Kidney (tissue), 14 donors: ENCODE results near the gene FARP1. TPM values are rescaled to one million over a fixed set of nuclear protein-coding genes. Genes with fewer than 3 reads are reported as not detected.

Experiments
- DNase-seq, 5 donors: peaks; one replicate each; pipeline ENCODE4 v3.0.0-alpha.2; 2013 to 2020
- FAIRE-seq: peaks from 2 replicates; lab custom pipeline; 2012; peaks lifted over from hg19 to GRCh38; lab: Jason Lieb, UNC
- H3K27ac ChIP-seq, 2 donors: one replicate each; pipeline ENCODE4 v1.7.0; 2013; ENCODE audit warnings: low read depth in 2 of 2, low read length in 2 of 2, inconsistent platforms in 1 of 2
- H3K27me3 ChIP-seq: one replicate; pipeline ENCODE4 v1.7.1; 2013; ENCODE audit warnings: low read length, inconsistent platforms; ENCODE audit not compliant: control insufficient read depth, insufficient read depth
- H3K36me3 ChIP-seq, 3 donors: one replicate each; pipeline versions ENCODE4 v1.7.0 to v1.7.1; 2013; ENCODE audit warnings: low read length in 3 of 3, control low read depth in 1 of 3, inconsistent platforms in 1 of 3; ENCODE audit not compliant: insufficient read depth in 3 of 3, control insufficient read depth in 2 of 3
- H3K4me1 ChIP-seq, 3 donors: one replicate each; pipeline versions ENCODE4 v1.7.0 to v1.7.1; 2013; ENCODE audit warnings: low read length in 3 of 3, inconsistent platforms in 1 of 3, low read depth in 1 of 3; ENCODE audit not compliant: control insufficient read depth in 2 of 3, insufficient read depth in 2 of 3
- H3K4me3 ChIP-seq, 3 donors: one replicate each; pipeline versions ENCODE4 v1.7.0 to v1.8.1; 2013; ENCODE audit warnings: low read length in 3 of 3, control low read depth in 1 of 3, inconsistent platforms in 1 of 3
- H3K9ac ChIP-seq, 3 donors: one replicate each; pipeline versions ENCODE4 v1.7.0 to v1.7.1; 2013; ENCODE audit warnings: low read length in 3 of 3, control low read depth in 1 of 3, inconsistent platforms in 1 of 3
- H3K9me3 ChIP-seq, 3 donors: one replicate each; pipeline versions ENCODE4 v1.7.0 to v1.7.1; 2013; ENCODE audit warnings: low read length in 3 of 3, control low read depth in 1 of 3, inconsistent platforms in 1 of 3; ENCODE audit not compliant: control insufficient read depth in 2 of 3, insufficient read depth in 1 of 3
- intact Hi-C: fragments of 100-400 bp; cut with DNase I; formaldehyde crosslinking; loops from one replicate; pipeline ENCODE4 v1.11.1; 2022
- polyA plus RNA-seq: library from polyadenylated mRNA; stranded (reverse); fragments of 350-450 nt; fragmentation: Illumina TruSeq; extraction: RNeasy Lipid Tissue Mini Kit (QIAGEN cat#74804); gene quantifications from one replicate; pipeline ENCODE4 v1.2.3, GENCODE V29; 2014; ENCODE audit warnings: low read depth, low replicate concordance; ENCODE audit not compliant: insufficient read depth
- total RNA-seq: library from RNA; stranded (reverse); fragmentation: NEBNext Ultra II Directional; extraction: Animal tissue kit (Norgen Biotek cat#: 25700); gene quantifications from one replicate; pipeline ENCODE4 v1.2.1, GENCODE V29; 2021
- TF ChIP-seq, protein P1 (sequence below): IDR thresholded peaks from 3 replicates; pipeline ENCODE4 v1.5.1; 2012; ENCODE audit warnings: mild to moderate bottlenecking, moderate library complexity, borderline replicate concordance; ENCODE audit not compliant: insufficient read depth; ENCODE audit errors: extremely low read depth
- donor health status: control.
- donor health status: control.
- donor health status: control.
- donor health status: control.
- donor health status: control.
- donor health status: DM: yes; HTN: yes; CAD: no.
- donor health status: Normal renal cell carcinoma (clear cell type).

FARP1 gene
- total and polyA plus RNA-seq, 2 donors from 2014 or later, result 123 to 229 TPM

DNA sequence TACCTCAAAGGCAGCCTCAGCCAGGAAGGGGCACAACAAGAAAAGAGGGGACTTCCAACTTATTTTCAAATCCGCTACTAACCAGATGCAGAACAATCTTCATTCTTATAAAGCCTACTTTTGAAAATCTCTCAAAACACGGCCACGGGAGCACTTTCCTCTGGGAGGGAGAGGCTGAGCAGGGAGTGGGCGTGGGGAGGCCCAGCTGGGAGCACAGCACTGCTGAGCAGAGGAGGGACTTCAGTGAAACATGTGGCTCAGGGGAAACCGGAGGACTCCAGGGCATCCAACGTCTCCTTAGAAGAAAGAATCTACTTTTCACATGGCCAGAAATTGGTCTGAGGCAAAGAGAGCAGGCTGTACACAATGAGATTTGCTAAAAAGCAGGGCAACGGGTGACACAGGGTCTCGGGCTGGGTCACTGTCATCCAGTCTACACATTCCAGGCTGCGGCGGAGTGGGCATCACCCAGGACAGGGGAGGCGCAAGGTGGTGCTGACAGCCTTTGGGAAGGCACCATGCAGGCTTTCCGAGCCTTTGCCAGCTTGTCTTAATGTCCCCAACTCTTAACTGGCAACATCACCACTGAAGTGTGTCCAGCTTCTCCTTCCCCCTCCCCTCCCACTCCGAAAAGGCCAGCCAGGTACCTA lies 317.0 kb downstream of the FARP1 start:
- intact Hi-C loops, result no loop called here
- H3K27ac ChIP-seq, result no peak overlapping the region
- H3K36me3 ChIP-seq, result peaks cover 0 to 45% (median 24%) of the 10 kb centered on the region in 3 donors
- H3K27me3 ChIP-seq, result no peaks in the 10 kb centered on the region
- H3K4me1 ChIP-seq, result peaks cover 0 to under 1% (median 0%) of the 10 kb centered on the region in 3 donors
- DNase-seq (peak in 1 of 5 donors; percentile 46), FAIRE-seq (no peak)
- no peak overlapping the region for H3K9ac ChIP-seq
- no peaks in the 10 kb centered on the region for H3K9me3 ChIP-seq
- TF ChIP-seq, protein P1, sequence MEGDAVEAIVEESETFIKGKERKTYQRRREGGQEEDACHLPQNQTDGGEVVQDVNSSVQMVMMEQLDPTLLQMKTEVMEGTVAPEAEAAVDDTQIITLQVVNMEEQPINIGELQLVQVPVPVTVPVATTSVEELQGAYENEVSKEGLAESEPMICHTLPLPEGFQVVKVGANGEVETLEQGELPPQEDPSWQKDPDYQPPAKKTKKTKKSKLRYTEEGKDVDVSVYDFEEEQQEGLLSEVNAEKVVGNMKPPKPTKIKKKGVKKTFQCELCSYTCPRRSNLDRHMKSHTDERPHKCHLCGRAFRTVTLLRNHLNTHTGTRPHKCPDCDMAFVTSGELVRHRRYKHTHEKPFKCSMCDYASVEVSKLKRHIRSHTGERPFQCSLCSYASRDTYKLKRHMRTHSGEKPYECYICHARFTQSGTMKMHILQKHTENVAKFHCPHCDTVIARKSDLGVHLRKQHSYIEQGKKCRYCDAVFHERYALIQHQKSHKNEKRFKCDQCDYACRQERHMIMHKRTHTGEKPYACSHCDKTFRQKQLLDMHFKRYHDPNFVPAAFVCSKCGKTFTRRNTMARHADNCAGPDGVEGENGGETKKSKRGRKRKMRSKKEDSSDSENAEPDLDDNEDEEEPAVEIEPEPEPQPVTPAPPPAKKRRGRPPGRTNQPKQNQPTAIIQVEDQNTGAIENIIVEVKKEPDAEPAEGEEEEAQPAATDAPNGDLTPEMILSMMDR, result no peak
- H3K4me3 ChIP-seq, result no peak overlapping the region

GRCh38 chr13:98460516-98460915 lies 317.6 kb downstream of the FARP1 start:
- Histone ChIP-seq H3K9me3 (no peaks in the 10 kb centered on the region), H3K4me3 (no peak overlapping the region), H3K4me1 (no peaks in the 10 kb centered on the region), H3K36me3 (peaks cover 0 to 51% (median 30%) of the 10 kb centered on the region in 3 donors), H3K27ac (no peak overlapping the region), H3K27me3 (no peaks in the 10 kb centered on the region), H3K9ac (no peak overlapping the region)
- FAIRE-seq (no peak), DNase-seq (peak in 1 of 5 donors; percentile 19)
- TF ChIP-seq, protein P1, result no peak
- intact Hi-C loops, result no loop called here

- Histone ChIP-seq H3K9ac (no peak overlapping the region), H3K36me3 (peaks cover 0 to 50% (median 30%) of the 10 kb centered on the region in 3 donors), H3K27me3 (no peaks in the 10 kb centered on the region), H3K27ac (no peak overlapping the region), H3K4me3 (no peak overlapping the region), H3K4me1 (no peaks in the 10 kb centered on the region), H3K9me3 (no peaks in the 10 kb centered on the region)
- TF ChIP-seq, protein P1, result no peak
- FAIRE-seq (no peak), DNase-seq (peak in 2 of 5 donors; percentile 33 to 63)
- intact Hi-C loops, result no loop called here
Measured at GRCh38 chr13:98461486-98462240, 318.8 kb downstream of the FARP1 start.
